Activated CD4-positive, alpha-beta memory T cell treated with anti-CD3 and anti-CD28 coated beads for 36 hours (primary cell): Measurements from ENCODE around the gene CCN2. TPM values are rescaled to one million over a fixed set of nuclear protein-coding genes. Genes with fewer than 3 reads are reported as not detected.
A peak's percentile ranks its signal among the peaks of the same experiment; 100 is the strongest.
"Not testable (repeated sequence)": the region's sequence is repeated elsewhere in the genome, so short reads cannot be mapped to it uniquely, and the experiment has no call there.

Experiments
- CTCF ChIA-PET: fragments of 350-600 bp; sonication (Branson Sonifier 250); formaldehyde crosslinking; loops from one replicate; lab custom pipeline; 2021; ENCODE audit warnings: antibody characterized with exemption, inconsistent platforms; lab: Charles Lee
- POLR2A ChIA-PET: fragments of 350-600 bp; sonication (Branson Sonifier 250); formaldehyde crosslinking; loops from one replicate; lab custom pipeline; 2021; ENCODE audit warnings: antibody characterized with exemption; lab: Charles Lee
- DNase-seq: peaks from one replicate; pipeline ENCODE4 v3.0.0-alpha.2; 2020
- H3K27ac Mint-ChIP-seq: one replicate; pipeline ENCODE4 v1.8.0; 2021; ENCODE audit warnings: mixed read lengths
- H3K27me3 Mint-ChIP-seq: one replicate; pipeline ENCODE4 v1.8.0; 2021; ENCODE audit warnings: mixed read lengths
- H3K36me3 Mint-ChIP-seq: one replicate; pipeline ENCODE4 v1.8.0; 2021; ENCODE audit warnings: mixed read lengths
- H3K4me1 Mint-ChIP-seq: one replicate; pipeline ENCODE4 v1.8.0; 2021; ENCODE audit warnings: low read depth, mixed read lengths
- H3K4me3 Mint-ChIP-seq: one replicate; pipeline ENCODE4 v1.8.0; 2021; ENCODE audit warnings: mild to moderate bottlenecking, mixed read lengths
- H3K9me3 Mint-ChIP-seq: one replicate; pipeline ENCODE4 v1.8.0; 2021; ENCODE audit warnings: mixed read lengths
- intact Hi-C: fragments of 100-400 bp; cut with micrococcal nuclease; formaldehyde crosslinking; loops from one replicate; pipeline ENCODE4 v1.15.1; 2023
- total RNA-seq, 2 experiments: library from RNA; stranded (reverse); gene quantifications; one replicate each; pipeline ENCODE4 v1.2.3, GENCODE V29; 2021

CCN2 gene
- total RNA-seq, 2 experiments from 2014 or later: not detected

GRCh38 chr6:131910956-131911355 is 40.2 kb downstream of the CCN2 start:
- Mint-ChIP-seq H3K27me3 (peaks cover 25% of the 10 kb centered on the region), H3K36me3 (no peaks in the 10 kb centered on the region), H3K4me3 (no peak overlapping the region), H3K9me3 (no peaks in the 10 kb centered on the region), H3K27ac (no peak overlapping the region), H3K4me1 (peaks cover 6% of the 10 kb centered on the region)
- ChIA-PET CTCF (interaction anchor here (0.9 to 2.3 kb wide), 7 partner anchors 65 to 223 kb away, joined by 3 to 42 read pairs (median 7); no protein-coding TSS in a partner anchor), POLR2A (no interaction called here)
- intact Hi-C loops: loop anchor here (1.0 to 5.0 kb wide), 6 partner anchors 128 to 1024 kb away; partner anchors contain the start of gene MED23
- no peak for DNase-seq

DNA sequence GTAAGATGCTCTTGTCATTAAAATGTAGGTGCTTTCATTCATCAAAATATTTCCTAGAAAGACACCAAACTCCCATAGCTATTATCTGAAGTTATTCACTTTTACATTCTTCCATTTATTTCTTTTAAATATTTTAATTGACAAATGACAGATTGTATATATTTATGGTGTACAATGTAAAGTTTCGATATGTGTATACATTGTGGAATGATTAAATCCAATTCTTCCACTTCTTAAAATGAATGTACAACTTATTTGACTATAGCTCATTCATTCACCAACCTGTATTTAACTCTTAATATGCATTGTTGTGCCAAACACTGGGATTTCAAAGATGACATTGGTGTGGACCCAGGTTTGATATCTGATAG is 41.0 kb downstream of the CCN2 start:
- Mint-ChIP-seq H3K36me3 (no peaks in the 10 kb centered on the region), H3K27ac (no peak overlapping the region), H3K4me3 (no peak overlapping the region), H3K4me1 (peaks cover 6% of the 10 kb centered on the region), H3K9me3 (no peaks in the 10 kb centered on the region), H3K27me3 (peaks cover 20% of the 10 kb centered on the region)
- ChIA-PET POLR2A (no interaction called here), CTCF (interaction anchor here (0.6 to 2.3 kb wide), 24 partner anchors 8 to 376 kb away, joined by 3 to 42 read pairs (median 3); partner anchors contain the start of gene MED23)
- DNase-seq: no peak
- intact Hi-C loops: loop anchor here (1.0 to 5.0 kb wide), 6 partner anchors 127 to 1023 kb away; partner anchors contain the start of gene MED23

DNA sequence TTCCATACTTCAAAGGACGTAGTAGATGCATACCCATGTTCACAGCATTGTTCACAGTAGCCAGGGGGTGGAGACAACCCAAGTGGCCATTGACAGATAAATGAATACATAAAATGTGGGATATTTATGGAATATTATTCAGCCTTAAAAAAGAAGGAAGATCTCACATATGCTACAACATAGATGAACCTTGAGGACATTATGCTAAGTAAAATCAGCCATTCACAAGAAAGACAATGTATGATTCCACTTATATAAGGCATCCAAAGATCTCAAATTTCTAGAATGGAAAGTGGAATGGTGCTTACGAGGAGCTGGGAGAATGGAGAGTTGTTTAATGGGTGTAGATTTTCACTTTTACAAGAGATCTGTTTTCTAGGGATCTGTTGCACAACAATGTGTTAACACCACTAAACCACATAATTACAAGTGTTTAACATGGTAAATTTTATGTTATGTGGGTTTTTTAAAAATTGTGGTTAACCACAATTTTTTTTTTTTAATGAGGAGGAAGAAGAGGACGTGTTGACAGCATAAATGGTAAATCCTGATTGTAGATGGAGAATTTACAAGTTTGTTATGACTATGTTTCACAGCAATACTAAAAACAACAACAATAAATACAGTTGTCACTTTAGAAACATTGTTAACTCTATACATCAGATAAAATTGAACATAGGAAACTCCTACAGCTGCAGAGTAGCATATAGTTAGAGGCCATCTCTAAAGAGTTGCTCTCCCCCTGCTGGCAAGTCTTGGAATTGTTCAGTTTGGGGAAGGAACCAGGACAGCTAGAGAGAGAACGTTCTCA is 41.6 kb downstream of the CCN2 start:
- peak; percentile 79 for DNase-seq
- H3K4me1 Mint-ChIP-seq: peaks cover 6% of the 10 kb centered on the region
- no peak overlapping the region for H3K4me3 Mint-ChIP-seq
- H3K27me3 Mint-ChIP-seq: peaks cover 19% of the 10 kb centered on the region
- H3K36me3 Mint-ChIP-seq: no peaks in the 10 kb centered on the region
- POLR2A ChIA-PET: no interaction called here
- H3K27ac Mint-ChIP-seq: no peak overlapping the region
- H3K9me3 Mint-ChIP-seq: no peaks in the 10 kb centered on the region
- CTCF ChIA-PET: interaction anchor here (0.6 to 2.3 kb wide), 24 partner anchors 9 to 376 kb away, joined by 3 to 42 read pairs (median 3); partner anchors contain the start of gene MED23
- intact Hi-C loops: loop anchor here (1.0 to 5.0 kb wide), 6 partner anchors 126 to 1022 kb away; partner anchors contain the start of gene MED23

- DNase-seq, H3K4me1 Mint-ChIP-seq, POLR2A ChIA-PET, intact Hi-C loops, H3K27ac Mint-ChIP-seq, CTCF ChIA-PET, H3K36me3 Mint-ChIP-seq, H3K9me3 Mint-ChIP-seq, H3K4me3 Mint-ChIP-seq: not testable (repeated sequence)
- peaks cover 18% of the 10 kb centered on the region for H3K27me3 Mint-ChIP-seq
These were observed 42.4 kb downstream of the CCN2 start for GRCh38 chr6:131908787-131909186.

- H3K27ac Mint-ChIP-seq, H3K4me3 Mint-ChIP-seq, intact Hi-C loops, H3K27me3 Mint-ChIP-seq, DNase-seq, H3K4me1 Mint-ChIP-seq, POLR2A ChIA-PET, H3K36me3 Mint-ChIP-seq, H3K9me3 Mint-ChIP-seq: not testable (repeated sequence)
- CTCF ChIA-PET: interaction anchor here (1.7 kb wide), 1 partner anchor 11 kb away, joined by 5 read pairs; no protein-coding TSS in a partner anchor
These were observed 47.4 kb downstream of the CCN2 start for GRCh38 chr6:131903734-131904133.

DNA sequence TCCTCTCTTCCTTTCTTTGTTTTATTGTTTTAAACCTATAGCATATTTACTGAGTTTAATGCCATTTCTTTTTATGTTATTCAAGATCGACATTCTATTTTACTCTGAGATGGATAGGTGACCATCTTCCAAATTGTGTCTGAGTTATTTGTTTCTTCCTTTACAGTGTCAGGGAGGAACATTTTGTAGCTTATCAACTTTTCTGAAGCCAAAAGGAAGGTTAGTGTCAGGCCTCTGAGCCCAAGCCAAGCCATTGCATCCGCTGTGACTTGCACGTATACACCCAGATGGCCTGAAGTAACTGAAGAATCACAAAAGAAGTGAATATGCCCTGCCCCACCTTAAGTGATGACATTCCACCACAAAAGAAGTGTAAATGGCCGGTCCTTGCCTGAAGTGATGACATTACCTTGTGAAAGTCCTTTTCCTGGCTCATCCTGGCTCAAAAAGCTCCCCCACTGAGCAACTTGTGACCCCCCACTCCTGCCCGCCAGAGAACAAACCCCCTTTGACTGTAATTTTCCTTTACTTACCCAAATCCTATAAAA is 49.8 kb downstream of the CCN2 start:
- H3K36me3 Mint-ChIP-seq, DNase-seq, H3K27me3 Mint-ChIP-seq, H3K27ac Mint-ChIP-seq, H3K4me1 Mint-ChIP-seq, H3K4me3 Mint-ChIP-seq, intact Hi-C loops, POLR2A ChIA-PET: not testable (repeated sequence)
- peaks cover 14% of the 10 kb centered on the region for H3K9me3 Mint-ChIP-seq
- CTCF ChIA-PET: interaction anchor here (1.2 to 1.5 kb wide), 2 partner anchors 9 to 13 kb away, joined by 3 to 8 read pairs; no protein-coding TSS in a partner anchor

GRCh38 chr6:131900231-131900630 is 50.9 kb downstream of the CCN2 start:
- Mint-ChIP-seq H3K4me3 (no peak overlapping the region), H3K27me3 (peaks cover 3% of the 10 kb centered on the region), H3K27ac (no peak overlapping the region), H3K4me1 (no peaks in the 10 kb centered on the region), H3K36me3 (no peaks in the 10 kb centered on the region), H3K9me3 (peaks cover 14% of the 10 kb centered on the region)
- ChIA-PET CTCF (interaction anchor here (1.2 to 1.5 kb wide), 2 partner anchors 10 to 14 kb away, joined by 3 to 8 read pairs; no protein-coding TSS in a partner anchor), POLR2A (no interaction called here)
- no peak for DNase-seq
- intact Hi-C loops: no loop called here

- ChIA-PET CTCF (no interaction called here), POLR2A (no interaction called here)
- Mint-ChIP-seq H3K27me3 (peaks cover 2% of the 10 kb centered on the region), H3K36me3 (no peaks in the 10 kb centered on the region), H3K9me3 (peaks cover 14% of the 10 kb centered on the region), H3K4me3 (no peak overlapping the region), H3K27ac (no peak overlapping the region), H3K4me1 (no peaks in the 10 kb centered on the region)
- intact Hi-C loops: no loop called here
- no peak for DNase-seq
These were observed 52.5 kb downstream of the CCN2 start for GRCh38 chr6:131898718-131899117.

Other genes with a start within 250 kb of the CCN2 start
- gene OR2A4, start 250.0 kb downstream of the CCN2 start, total RNA-seq: not detected
- not detected for gene CTAGE9, start 240.4 kb downstream of the CCN2 start, total RNA-seq
- gene ENPP1, start 143.4 kb downstream of the CCN2 start, total RNA-seq: 1 to 10 TPM; 1.1 to 1.4 TPM